Kidney (tissue), 14 donors: Measurements from ENCODE around the gene EEIG2. TPM values are rescaled to one million over a fixed set of nuclear protein-coding genes. Genes with fewer than 3 reads are reported as not detected.
A peak's percentile ranks its signal among the peaks of the same experiment; 100 is the strongest.

Experiments used
- DNase-seq, 5 donors: peaks; one replicate each; pipeline ENCODE4 v3.0.0-alpha.2; 2013 to 2020
- FAIRE-seq: peaks from 2 replicates; lab custom pipeline; 2012; peaks lifted over from hg19 to GRCh38; lab: Jason Lieb, UNC
- H3K27ac ChIP-seq, 2 donors: one replicate each; pipeline ENCODE4 v1.7.0; 2013; ENCODE audit warnings: low read depth in 2 of 2, low read length in 2 of 2, inconsistent platforms in 1 of 2
- H3K27me3 ChIP-seq: one replicate; pipeline ENCODE4 v1.7.1; 2013; ENCODE audit warnings: low read length, inconsistent platforms; ENCODE audit not compliant: control insufficient read depth, insufficient read depth
- H3K36me3 ChIP-seq, 3 donors: one replicate each; pipeline versions ENCODE4 v1.7.0 to v1.7.1; 2013; ENCODE audit warnings: low read length in 3 of 3, control low read depth in 1 of 3, inconsistent platforms in 1 of 3; ENCODE audit not compliant: insufficient read depth in 3 of 3, control insufficient read depth in 2 of 3
- H3K4me1 ChIP-seq, 3 donors: one replicate each; pipeline versions ENCODE4 v1.7.0 to v1.7.1; 2013; ENCODE audit warnings: low read length in 3 of 3, inconsistent platforms in 1 of 3, low read depth in 1 of 3; ENCODE audit not compliant: control insufficient read depth in 2 of 3, insufficient read depth in 2 of 3
- H3K4me3 ChIP-seq, 3 donors: one replicate each; pipeline versions ENCODE4 v1.7.0 to v1.8.1; 2013; ENCODE audit warnings: low read length in 3 of 3, control low read depth in 1 of 3, inconsistent platforms in 1 of 3
- H3K9ac ChIP-seq, 3 donors: one replicate each; pipeline versions ENCODE4 v1.7.0 to v1.7.1; 2013; ENCODE audit warnings: low read length in 3 of 3, control low read depth in 1 of 3, inconsistent platforms in 1 of 3
- H3K9me3 ChIP-seq, 3 donors: one replicate each; pipeline versions ENCODE4 v1.7.0 to v1.7.1; 2013; ENCODE audit warnings: low read length in 3 of 3, control low read depth in 1 of 3, inconsistent platforms in 1 of 3; ENCODE audit not compliant: control insufficient read depth in 2 of 3, insufficient read depth in 1 of 3
- intact Hi-C: fragments of 100-400 bp; cut with DNase I; formaldehyde crosslinking; loops from one replicate; pipeline ENCODE4 v1.11.1; 2022
- polyA plus RNA-seq: library from polyadenylated mRNA; stranded (reverse); fragments of 350-450 nt; fragmentation: Illumina TruSeq; extraction: RNeasy Lipid Tissue Mini Kit (QIAGEN cat#74804); gene quantifications from one replicate; pipeline ENCODE4 v1.2.3, GENCODE V29; 2014; ENCODE audit warnings: low read depth, low replicate concordance; ENCODE audit not compliant: insufficient read depth
- total RNA-seq: library from RNA; stranded (reverse); fragmentation: NEBNext Ultra II Directional; extraction: Animal tissue kit (Norgen Biotek cat#: 25700); gene quantifications from one replicate; pipeline ENCODE4 v1.2.1, GENCODE V29; 2021
- TF ChIP-seq, protein P1 (sequence below): IDR thresholded peaks from 3 replicates; pipeline ENCODE4 v1.5.1; 2012; ENCODE audit warnings: mild to moderate bottlenecking, moderate library complexity, borderline replicate concordance; ENCODE audit not compliant: insufficient read depth; ENCODE audit errors: extremely low read depth
- donor health status: control.
- donor health status: control.
- donor health status: control.
- donor health status: control.
- donor health status: control.
- donor health status: DM: yes; HTN: yes; CAD: no.
- donor health status: Normal renal cell carcinoma (clear cell type).

The EEIG2 gene
- total and polyA plus RNA-seq, 2 donors from 2014 or later: 1.7 to 8.3 TPM

DNA sequence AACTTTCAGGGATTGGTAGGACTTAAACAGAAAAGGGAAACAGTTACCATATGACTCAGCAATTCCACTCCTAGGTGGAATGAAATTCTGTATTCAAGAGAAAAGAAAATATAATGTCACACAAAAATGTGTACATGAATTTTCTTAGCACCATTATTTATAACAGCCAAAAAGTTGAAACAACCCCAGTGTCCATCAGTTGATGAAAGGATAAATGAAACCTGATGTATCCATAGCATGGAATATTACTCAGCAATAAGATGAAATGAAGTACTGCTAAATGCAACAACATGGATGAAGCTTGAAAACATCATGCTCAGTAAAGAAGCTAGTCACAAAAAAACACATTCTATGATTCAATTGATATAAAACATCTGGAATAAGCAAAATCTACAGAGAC lies 15.5 kb downstream of the EEIG2 start:
- Histone ChIP-seq H3K27me3 (no peaks in the 10 kb centered on the region), H3K4me1 (no peaks in the 10 kb centered on the region), H3K36me3 (no peaks in the 10 kb centered on the region), H3K9me3 (peaks cover 0 to 2% (median 0%) of the 10 kb centered on the region in 3 donors), H3K4me3 (no peak overlapping the region), H3K9ac (no peak overlapping the region), H3K27ac (no peak overlapping the region)
- FAIRE-seq: no peak
- TF ChIP-seq, protein P1, sequence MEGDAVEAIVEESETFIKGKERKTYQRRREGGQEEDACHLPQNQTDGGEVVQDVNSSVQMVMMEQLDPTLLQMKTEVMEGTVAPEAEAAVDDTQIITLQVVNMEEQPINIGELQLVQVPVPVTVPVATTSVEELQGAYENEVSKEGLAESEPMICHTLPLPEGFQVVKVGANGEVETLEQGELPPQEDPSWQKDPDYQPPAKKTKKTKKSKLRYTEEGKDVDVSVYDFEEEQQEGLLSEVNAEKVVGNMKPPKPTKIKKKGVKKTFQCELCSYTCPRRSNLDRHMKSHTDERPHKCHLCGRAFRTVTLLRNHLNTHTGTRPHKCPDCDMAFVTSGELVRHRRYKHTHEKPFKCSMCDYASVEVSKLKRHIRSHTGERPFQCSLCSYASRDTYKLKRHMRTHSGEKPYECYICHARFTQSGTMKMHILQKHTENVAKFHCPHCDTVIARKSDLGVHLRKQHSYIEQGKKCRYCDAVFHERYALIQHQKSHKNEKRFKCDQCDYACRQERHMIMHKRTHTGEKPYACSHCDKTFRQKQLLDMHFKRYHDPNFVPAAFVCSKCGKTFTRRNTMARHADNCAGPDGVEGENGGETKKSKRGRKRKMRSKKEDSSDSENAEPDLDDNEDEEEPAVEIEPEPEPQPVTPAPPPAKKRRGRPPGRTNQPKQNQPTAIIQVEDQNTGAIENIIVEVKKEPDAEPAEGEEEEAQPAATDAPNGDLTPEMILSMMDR: no peak
- DNase-seq: no peak
- intact Hi-C loops: no loop called here

- FAIRE-seq: no peak
Measured at GRCh38 chr1:108583757-108584427, 24.0 kb downstream of the EEIG2 start.

DNA sequence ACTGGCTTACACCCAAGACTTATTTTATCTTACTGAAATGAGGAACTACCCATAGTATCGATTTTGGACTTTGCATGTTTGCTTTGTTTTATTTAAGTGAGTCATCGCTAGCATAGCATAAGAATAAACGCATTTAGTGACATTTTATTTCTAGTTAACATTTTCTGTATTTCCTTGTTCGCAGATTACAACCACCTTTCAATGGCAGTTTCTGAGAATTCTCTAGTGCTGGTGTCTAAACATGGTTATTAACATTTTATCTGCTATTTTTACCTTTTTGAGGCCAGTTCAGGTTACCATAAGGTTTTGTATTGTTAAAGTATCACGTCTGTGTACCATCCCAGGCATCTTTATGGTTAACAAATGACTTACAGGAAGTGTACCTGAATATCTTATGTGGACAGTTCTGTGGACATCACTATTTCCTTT lies 24.5 kb downstream of the EEIG2 start:
- intact Hi-C loops: no loop called here
- FAIRE-seq (no peak), DNase-seq (no peak)
- TF ChIP-seq, protein P1: no peak
- Histone ChIP-seq H3K36me3 (no peaks in the 10 kb centered on the region), H3K27ac (no peak overlapping the region), H3K27me3 (no peaks in the 10 kb centered on the region), H3K4me1 (peaks cover 0 to 3% (median 0%) of the 10 kb centered on the region in 3 donors), H3K4me3 (no peak overlapping the region), H3K9me3 (peaks cover 0 to 9% (median 4%) of the 10 kb centered on the region in 3 donors), H3K9ac (no peak overlapping the region)

More at GRCh38 chr1:108583757-108584427, 24.0 kb downstream of the EEIG2 start:
- H3K4me3 ChIP-seq: no peak overlapping the region
- H3K9ac ChIP-seq: no peak overlapping the region
- intact Hi-C loops: no loop called here
- DNase-seq: no peak
- H3K4me1 ChIP-seq: peaks cover 0 to 3% (median 0%) of the 10 kb centered on the region in 3 donors
- H3K36me3 ChIP-seq: no peaks in the 10 kb centered on the region
- H3K9me3 ChIP-seq: peaks cover 0 to 9% (median 4%) of the 10 kb centered on the region in 3 donors
- no peaks in the 10 kb centered on the region for H3K27me3 ChIP-seq
- no peak overlapping the region for H3K27ac ChIP-seq
- TF ChIP-seq, protein P1: no peak

GRCh38 chr1:108585313-108585712 lies 25.4 kb downstream of the EEIG2 start:
- H3K27ac ChIP-seq: peak overlapping the region; percentile 18 to 49

More at GRCh38 chr1:108585313-108585712, 25.4 kb downstream of the EEIG2 start:
- FAIRE-seq: no peak
- no peak for DNase-seq
- H3K36me3 ChIP-seq: no peaks in the 10 kb centered on the region
- H3K4me1 ChIP-seq: peaks cover 0 to 3% (median 0%) of the 10 kb centered on the region in 3 donors
- intact Hi-C loops: no loop called here
- no peak overlapping the region for H3K9ac ChIP-seq
- H3K27me3 ChIP-seq: no peaks in the 10 kb centered on the region
- peaks cover 0 to 9% (median 4%) of the 10 kb centered on the region in 3 donors for H3K9me3 ChIP-seq
- H3K4me3 ChIP-seq: no peak overlapping the region
- TF ChIP-seq, protein P1: no peak
